Measurements from ENCODE around the gene BCKDHA.
"Not testable (repeated sequence)": the region's sequence is repeated elsewhere in the genome, so short reads cannot be mapped to it uniquely, and the experiment has no call there.

The BCKDHA gene

GRCh38 chr19:41366089-41366488 is 31.5 kb upstream of the BCKDHA start:
- no peak for DNase-seq (ENCODE audit: low read depth, low spot score)

DNA sequence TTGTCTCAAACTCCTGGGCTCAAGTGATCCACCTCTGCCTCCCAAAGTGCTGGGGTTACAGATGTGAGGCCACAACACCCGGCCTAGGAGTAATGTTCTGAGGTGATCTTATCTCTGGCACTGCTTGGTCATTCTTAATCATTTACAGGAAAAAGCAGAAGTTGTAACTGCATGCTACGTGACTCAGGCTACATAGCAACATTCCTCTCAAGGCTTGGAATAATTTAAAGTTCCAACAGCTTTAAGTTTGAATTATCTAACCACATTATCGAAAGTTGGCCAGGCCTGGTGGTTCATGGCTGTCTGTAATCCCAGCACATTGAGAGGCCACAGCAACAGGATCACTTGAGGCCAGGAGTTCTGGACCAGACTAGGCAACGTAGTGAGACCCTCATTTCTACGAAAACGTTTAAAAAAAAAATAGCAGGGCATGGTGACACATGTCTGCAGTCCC is 29.7 kb upstream of the BCKDHA start:
- DNase-seq (ENCODE audit: low read depth, low spot score), result peak; percentile 90

GRCh38 chr19:41369769-41370168 is 27.8 kb upstream of the BCKDHA start:
- no peak for DNase-seq (ENCODE audit: low read depth, low spot score)

DNA sequence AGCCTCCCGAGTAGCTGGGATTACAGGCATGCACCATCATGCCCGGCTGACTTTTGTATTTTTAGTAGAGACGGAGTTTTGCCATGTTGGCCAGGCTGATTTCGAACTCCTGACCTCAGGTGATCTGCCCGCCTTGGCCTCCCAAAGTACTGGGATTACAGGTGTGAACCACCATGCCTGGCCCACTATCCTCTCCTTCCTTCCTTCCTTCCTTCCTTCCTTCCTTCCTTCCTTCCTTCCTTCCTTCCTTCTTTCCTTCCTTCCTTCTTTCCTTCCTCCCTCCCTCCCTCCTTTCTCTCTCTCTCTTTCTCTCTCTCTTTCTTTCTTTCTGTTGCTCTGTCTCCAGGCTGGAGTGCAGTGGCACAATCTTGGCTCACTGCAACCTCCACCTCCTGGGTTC is 26.5 kb upstream of the BCKDHA start:
- DNase-seq (ENCODE audit: low read depth, low spot score), result not testable (repeated sequence)

GRCh38 chr19:41371541-41371940 is 26.1 kb upstream of the BCKDHA start:
- no peak for DNase-seq (ENCODE audit: low read depth, low spot score)

- DNase-seq (ENCODE audit: low read depth, low spot score), result no peak
Measured at GRCh38 chr19:41372501-41372900, 25.1 kb upstream of the BCKDHA start.

DNA sequence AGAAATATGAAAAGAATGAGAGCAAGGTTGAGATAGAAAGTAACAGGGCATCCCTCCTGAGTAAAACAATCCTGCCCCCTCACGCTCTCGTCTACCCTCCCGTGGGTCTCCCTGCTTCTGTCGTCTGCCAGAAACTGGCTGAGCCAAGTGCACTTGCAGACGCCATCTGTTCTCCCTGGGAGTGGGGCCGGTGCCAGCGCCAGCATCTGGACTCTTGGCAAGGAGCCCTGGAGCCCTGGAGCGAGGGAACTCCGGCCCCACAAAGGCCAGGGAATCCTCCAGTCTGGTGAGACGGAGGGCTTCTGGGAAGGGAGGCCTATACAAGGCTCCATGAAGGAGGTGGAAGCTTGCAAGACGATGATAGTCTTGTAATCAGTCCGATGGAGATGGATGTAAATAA is 23.6 kb upstream of the BCKDHA start:
- peak; percentile 94 for DNase-seq (ENCODE audit: low read depth, low spot score)

- peak; percentile 55 for DNase-seq (ENCODE audit: low read depth, low spot score)
Measured at GRCh38 chr19:41376241-41376997, 21.2 kb upstream of the BCKDHA start, which contains the start of gene TMEM91. Gene TMEM91 (plus strand): TSS chr19:41376533. CDS start chr19:41378310, 1,777 bp downstream.

DNA sequence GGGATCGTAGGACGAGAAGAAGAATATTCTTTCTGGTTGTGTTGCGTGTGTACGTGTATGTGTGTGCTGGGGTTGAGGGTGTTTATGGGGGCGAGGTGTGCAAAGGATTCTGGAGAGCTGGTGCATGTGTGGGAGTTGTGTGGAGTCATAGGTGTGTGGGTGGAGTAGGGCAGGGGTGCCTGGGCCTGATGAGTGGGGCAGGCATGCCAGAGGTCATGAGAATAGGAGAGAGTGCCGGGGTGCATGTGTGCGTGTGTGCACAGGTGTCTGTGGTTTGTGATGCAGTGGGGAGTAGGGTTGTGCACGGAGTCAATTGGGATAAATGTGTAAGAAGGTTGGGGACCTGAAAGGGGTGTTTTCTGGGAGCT is 20.6 kb upstream of the BCKDHA start:
- DNase-seq (ENCODE audit: low read depth, low spot score), result no peak

DNA sequence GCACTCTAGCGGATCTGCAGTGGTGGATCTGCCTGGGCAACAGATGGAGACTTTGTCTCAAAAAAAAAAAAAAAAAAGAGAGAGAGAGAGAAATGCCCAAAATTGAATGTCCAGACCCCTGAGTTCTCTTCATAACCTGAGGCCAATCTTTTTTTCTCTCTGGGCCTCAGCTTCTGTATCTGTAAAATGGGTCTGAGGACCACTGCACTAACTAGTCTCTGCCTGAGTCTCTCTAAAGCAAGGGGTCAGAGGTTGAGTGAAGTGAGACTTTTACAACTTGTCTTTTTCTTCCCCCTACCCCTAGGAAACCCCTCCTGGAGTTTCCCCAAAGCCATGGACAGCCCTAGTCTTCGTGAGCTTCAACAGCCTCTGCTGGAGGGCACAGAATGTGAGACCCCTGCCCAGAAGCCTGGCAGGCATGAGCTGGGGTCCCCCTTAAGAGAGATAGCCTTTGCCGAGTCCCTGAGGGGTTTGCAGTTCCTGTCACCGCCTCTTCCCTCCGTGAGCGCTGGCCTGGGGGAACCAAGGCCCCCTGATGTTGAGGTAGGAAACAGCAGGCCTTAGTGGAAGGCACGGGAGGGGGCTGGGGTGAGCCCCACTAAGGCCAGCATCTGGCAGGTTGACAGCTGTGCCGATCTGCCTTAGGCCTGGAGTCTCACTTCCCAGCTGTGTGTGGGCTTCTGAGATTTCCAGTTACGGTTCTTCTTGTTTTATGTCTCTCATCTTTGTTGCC is 19.5 kb upstream of the BCKDHA start:
- no peak for DNase-seq (ENCODE audit: low read depth, low spot score)

DNA sequence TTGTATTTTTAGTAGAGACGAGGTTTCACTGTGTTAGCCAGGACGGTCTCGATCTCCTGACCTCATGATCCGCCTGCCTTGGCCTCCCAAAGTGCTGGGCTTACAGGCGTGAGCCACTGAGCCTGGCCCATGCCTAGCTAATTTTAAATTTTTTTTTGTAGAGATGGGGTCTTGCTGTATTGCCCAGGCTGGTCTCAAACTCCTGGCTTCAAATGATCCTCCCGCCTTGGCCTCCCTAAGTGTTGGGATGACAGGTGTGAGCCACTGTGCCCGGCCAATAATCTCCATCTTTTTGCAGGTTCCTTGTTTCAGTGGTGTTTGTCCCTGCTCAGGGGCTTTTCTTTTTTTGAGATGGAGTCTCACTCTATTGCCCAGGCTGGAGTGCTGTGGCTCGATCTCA is 16.1 kb upstream of the BCKDHA start:
- DNase-seq (ENCODE audit: low read depth, low spot score), result not testable (repeated sequence)

DNA sequence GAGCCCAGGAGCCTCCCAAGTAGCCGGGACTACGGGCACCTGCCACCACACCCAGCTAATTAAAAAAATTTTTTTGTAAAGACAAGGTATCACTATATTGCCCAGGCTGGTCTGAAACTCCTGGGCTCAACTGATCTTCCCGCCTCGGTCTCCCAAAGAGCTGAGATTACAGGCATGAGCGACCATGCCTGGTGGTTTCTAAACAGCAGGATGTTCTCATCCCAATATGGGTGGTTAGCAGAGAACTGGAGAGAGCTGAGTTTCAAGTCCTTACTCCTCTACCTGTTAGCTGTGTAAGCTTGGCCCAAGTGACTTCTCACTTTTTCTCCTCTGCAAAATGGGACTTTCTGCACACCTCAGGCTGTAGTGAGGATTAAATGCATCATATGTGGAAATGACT is 13.3 kb upstream of the BCKDHA start:
- DNase-seq (ENCODE audit: low read depth, low spot score), result no peak

DNA sequence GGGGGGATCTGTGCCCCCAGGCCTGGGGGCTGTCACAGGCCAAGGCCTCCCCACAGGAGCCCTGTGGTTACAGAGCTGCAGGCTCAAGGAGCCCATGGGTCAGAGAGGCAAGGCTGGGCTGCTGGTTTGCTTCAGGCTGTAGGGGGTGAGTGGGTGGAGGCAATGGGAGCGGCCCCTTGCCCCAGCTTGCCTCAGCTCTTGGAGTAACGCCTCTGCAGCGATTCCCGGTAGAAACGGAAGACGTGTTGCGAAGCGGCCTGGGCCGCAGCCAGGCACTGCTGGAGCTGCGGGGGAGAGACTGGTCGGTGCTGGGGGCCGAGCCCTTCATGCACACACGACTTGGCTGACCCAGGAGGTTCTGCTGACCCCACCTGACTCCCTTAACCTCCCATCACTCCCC is 11.2 kb upstream of the BCKDHA start:
- DNase-seq (ENCODE audit: low read depth, low spot score), result no peak

DNA sequence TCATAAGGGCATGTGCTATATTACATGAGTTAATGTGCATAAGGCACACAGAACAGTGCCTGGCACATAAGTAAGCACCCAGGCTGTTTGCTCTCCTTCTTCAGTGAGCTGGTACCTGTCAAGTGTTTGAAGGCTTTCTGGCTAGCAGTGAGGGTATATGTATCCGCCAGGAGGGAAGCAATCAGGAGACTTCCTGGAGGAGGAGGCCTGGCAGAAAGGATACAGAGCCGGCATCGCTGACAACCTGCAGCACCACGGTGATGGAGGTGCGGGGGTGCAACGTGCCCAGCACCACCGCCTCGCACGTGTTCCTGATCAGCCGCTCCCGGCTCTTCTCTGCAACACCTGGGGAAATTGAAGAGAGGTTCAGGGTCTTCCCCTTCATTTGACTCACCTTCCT is 6.0 kb upstream of the BCKDHA start:
- DNase-seq (ENCODE audit: low read depth, low spot score), result no peak

- no peak for DNase-seq (ENCODE audit: low read depth, low spot score)
Measured at GRCh38 chr19:41392775-41393174, 4.8 kb upstream of the BCKDHA start.

- DNase-seq (ENCODE audit: low read depth, low spot score), result no peak
Measured at GRCh38 chr19:41395355-41395754, 2.3 kb upstream of the BCKDHA start.

DNA sequence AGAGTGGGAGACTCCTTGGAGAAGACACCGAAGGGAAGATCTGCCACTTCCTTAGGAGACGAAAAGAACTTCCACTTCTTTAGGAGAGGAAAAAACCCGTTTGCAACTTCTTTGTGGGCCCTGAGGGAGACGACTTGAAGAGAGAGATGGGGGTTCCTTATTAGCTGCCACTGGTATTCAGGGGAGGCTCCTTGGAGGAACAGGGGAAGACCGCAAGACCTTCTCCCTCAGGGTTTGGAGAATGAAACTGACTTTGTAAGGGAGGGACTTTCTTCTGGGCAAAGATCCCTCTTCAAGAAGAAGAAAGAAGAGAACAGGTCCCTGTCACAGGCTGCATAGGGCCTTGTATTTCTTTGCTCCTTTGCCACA is 416 bp downstream of the BCKDHA start:
- DNase-seq (ENCODE audit: low read depth, low spot score), result no peak

DNA sequence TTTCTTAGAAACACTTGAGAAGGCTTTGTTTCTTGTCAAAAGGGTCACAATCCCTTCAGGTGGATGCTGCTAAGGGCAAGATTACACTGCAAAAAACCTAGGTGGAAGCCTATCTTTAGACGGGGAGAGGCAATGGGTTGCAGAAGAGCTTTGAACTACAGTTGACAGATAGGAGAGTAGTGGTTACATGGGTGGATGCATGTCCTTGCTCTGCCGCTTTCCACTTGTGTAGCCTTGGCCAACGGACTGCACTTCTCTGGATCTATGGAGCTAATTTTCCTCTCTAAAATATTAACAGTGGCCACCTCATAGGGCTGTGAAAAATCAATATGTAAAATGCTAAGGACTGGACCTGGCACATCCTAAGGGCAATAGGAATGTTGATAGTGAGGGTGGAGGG is 980 bp downstream of the BCKDHA start:
- DNase-seq (ENCODE audit: low read depth, low spot score), result no peak

GRCh38 chr19:41399091-41399490 is 1.5 kb downstream of the BCKDHA start:
- DNase-seq (ENCODE audit: low read depth, low spot score), result no peak

DNA sequence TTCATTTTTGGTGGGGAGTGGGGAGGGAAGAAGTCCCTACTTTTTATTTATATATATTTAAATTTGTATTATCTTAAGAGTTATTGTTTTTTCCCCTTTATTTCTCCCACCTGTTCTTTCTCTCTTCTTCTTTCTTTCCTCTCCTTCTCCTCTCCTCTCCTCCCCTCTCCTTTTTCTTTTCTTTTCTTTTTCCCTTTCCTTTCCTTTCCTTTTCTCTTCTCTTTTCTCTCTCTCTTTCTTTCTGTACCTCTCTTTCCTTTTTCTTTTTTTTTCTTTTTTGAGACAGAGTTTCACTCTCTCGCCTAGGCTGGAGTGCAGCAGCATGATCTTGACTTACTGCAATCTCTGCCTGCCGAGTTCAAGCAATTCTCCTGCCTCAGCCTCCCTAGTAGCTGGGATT is 1.9 kb downstream of the BCKDHA start:
- no peak for DNase-seq (ENCODE audit: low read depth, low spot score)

GRCh38 chr19:41401483-41401882 is 3.9 kb downstream of the BCKDHA start:
- DNase-seq (ENCODE audit: low read depth, low spot score), result no peak

DNA sequence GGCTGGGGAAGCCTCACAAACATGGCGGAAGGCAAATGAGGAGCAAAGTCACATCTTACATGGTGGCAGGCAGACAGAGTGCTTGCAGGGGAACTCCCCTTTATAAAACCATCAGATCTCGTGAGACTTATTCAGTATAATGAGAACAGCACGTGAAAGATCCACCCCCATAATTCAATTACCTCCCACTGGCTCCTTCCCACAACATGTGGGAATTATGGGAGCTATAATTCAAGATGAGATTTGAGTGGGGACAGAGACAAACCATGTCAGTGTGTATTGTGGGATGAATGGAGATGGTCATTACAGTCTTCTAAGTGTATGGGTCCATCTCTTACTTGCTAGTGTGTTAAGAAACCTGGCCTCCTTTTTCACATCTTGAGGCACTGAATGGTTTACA is 4.4 kb downstream of the BCKDHA start:
- DNase-seq (ENCODE audit: low read depth, low spot score), result no peak

Measured in astrocyte of the hippocampus (primary cell).